ENCODE measurements around the gene LMBRD1.

DNA sequence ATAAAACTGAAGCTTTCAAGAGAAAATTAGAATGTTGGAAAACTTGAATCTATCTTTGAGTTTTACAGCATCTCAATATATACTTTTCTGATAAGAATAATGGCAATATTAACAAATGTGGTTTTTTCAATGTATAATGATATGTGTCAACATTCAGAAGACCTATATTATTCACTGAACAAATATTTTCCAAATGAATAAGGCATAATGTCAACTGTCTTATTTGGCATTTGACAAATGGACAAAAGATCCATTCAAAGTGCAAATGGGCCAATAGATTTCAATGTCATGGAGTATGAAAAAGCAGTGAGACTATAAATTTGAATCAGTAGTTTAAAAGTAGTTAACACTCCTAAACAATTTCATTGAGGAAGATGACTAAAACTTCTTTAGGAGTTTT lies 20.9 kb downstream of the LMBRD1 start:
- TF ChIP-seq YY1 (IDR thresholded peaks at IDR 0.05; ENCODE audit: low read depth) (no peak), RAD21 (IDR thresholded peaks at IDR 0.05; ENCODE audit: low read depth) (no peak), NFIC (IDR thresholded peaks at IDR 0.05) (no peak), EGR1 (IDR thresholded peaks at IDR 0.05) (no peak), EP300 (IDR thresholded peaks at IDR 0.05; ENCODE audit: borderline replicate concordance) (no peak)
- TF ChIP-seq, protein P1, sequence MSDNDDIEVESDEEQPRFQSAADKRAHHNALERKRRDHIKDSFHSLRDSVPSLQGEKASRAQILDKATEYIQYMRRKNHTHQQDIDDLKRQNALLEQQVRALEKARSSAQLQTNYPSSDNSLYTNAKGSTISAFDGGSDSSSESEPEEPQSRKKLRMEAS (IDR thresholded peaks at IDR 0.05) = no peak
- TF ChIP-seq, protein P2, sequence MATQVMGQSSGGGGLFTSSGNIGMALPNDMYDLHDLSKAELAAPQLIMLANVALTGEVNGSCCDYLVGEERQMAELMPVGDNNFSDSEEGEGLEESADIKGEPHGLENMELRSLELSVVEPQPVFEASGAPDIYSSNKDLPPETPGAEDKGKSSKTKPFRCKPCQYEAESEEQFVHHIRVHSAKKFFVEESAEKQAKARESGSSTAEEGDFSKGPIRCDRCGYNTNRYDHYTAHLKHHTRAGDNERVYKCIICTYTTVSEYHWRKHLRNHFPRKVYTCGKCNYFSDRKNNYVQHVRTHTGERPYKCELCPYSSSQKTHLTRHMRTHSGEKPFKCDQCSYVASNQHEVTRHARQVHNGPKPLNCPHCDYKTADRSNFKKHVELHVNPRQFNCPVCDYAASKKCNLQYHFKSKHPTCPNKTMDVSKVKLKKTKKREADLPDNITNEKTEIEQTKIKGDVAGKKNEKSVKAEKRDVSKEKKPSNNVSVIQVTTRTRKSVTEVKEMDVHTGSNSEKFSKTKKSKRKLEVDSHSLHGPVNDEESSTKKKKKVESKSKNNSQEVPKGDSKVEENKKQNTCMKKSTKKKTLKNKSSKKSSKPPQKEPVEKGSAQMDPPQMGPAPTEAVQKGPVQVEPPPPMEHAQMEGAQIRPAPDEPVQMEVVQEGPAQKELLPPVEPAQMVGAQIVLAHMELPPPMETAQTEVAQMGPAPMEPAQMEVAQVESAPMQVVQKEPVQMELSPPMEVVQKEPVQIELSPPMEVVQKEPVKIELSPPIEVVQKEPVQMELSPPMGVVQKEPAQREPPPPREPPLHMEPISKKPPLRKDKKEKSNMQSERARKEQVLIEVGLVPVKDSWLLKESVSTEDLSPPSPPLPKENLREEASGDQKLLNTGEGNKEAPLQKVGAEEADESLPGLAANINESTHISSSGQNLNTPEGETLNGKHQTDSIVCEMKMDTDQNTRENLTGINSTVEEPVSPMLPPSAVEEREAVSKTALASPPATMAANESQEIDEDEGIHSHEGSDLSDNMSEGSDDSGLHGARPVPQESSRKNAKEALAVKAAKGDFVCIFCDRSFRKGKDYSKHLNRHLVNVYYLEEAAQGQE (IDR thresholded peaks at IDR 0.05; ENCODE audit: low read depth) = no peak

Data from Ishikawa (cell line).